GM12878 (cell line): ENCODE results near the gene NRXN3.

Experiments used
- CBX3 ChIP-seq: fragments of 200-600 bp; sonication (generic); IDR thresholded peaks from 2 replicates; pipeline ENCODE4 v1.6.1; 2016; ENCODE audit warnings: low read depth, borderline replicate concordance
- CTCF ChIP-seq, 3 experiments: IDR thresholded peaks in 2 of 3; conservative IDR thresholded peaks in 1 of 3; 2 replicates each; pipeline ENCODE4 v1.5.1; 2011; ENCODE audit warnings: low read depth in 3 of 3, low read length in 3 of 3, mild to moderate bottlenecking in 3 of 3, control low read depth in 2 of 3, moderate library complexity in 2 of 3, inconsistent platforms in 1 of 3, mixed read lengths in 1 of 3; ENCODE audit not compliant: control insufficient read depth in 2 of 3, insufficient read depth in 1 of 3; ENCODE audit errors: extremely low read depth in 1 of 3
- IRF3 ChIP-seq: fragments of 450-650 bp; IDR thresholded peaks from 2 replicates; pipeline ENCODE4 v1.6.1; 2014; ENCODE audit warnings: mild to moderate bottlenecking
- MAX ChIP-seq: IDR thresholded peaks from 2 replicates; pipeline ENCODE4 v1.6.1; 2012; ENCODE audit warnings: low read depth, low read length, improper control_type of control experiment
- POLR2A ChIP-seq: IDR thresholded peaks from 2 replicates; pipeline ENCODE4 v1.6.1; 2011; ENCODE audit warnings: low read depth, mild to moderate bottlenecking, low read length
- ZBTB11 ChIP-seq: fragments of 450-650 bp; formaldehyde crosslinking; IDR thresholded peaks from 2 replicates; pipeline ENCODE4 v1.5.0; 2022; ENCODE audit warnings: mild to moderate bottlenecking, missing genetic modification characterization

GRCh38 chr14:79639613-79640012 lies 1469.4 kb downstream of the NRXN3 start:
- TF ChIP-seq ZBTB11, result no peak
- no peak for TF ChIP-seq CTCF (IDR thresholded peaks at IDR 0.05 in 2 of 3, conservative IDR thresholded peaks at IDR 0.05 in 1 of 3; ENCODE audit: control insufficient read depth in 2 of 3, extremely low read depth in 1 of 3, insufficient read depth in 1 of 3, low read depth in 3 of 3, low read length in 3 of 3)
- TF ChIP-seq IRF3, result no peak
- TF ChIP-seq POLR2A, result no peak
- no peak for TF ChIP-seq MAX
- no peak for TF ChIP-seq CBX3
